Kidney (tissue), 14 donors: Measurements from ENCODE around the gene RNGTT. TPM values are rescaled to one million over a fixed set of nuclear protein-coding genes. Genes with fewer than 3 reads are reported as not detected.

Experiments
- DNase-seq, 5 donors: peaks; one replicate each; pipeline ENCODE4 v3.0.0-alpha.2; 2013 to 2020
- FAIRE-seq: peaks from 2 replicates; lab custom pipeline; 2012; peaks lifted over from hg19 to GRCh38; lab: Jason Lieb, UNC
- H3K27ac ChIP-seq, 2 donors: one replicate each; pipeline ENCODE4 v1.7.0; 2013; ENCODE audit warnings: low read depth in 2 of 2, low read length in 2 of 2, inconsistent platforms in 1 of 2
- H3K27me3 ChIP-seq: one replicate; pipeline ENCODE4 v1.7.1; 2013; ENCODE audit warnings: low read length, inconsistent platforms; ENCODE audit not compliant: control insufficient read depth, insufficient read depth
- H3K36me3 ChIP-seq, 3 donors: one replicate each; pipeline versions ENCODE4 v1.7.0 to v1.7.1; 2013; ENCODE audit warnings: low read length in 3 of 3, control low read depth in 1 of 3, inconsistent platforms in 1 of 3; ENCODE audit not compliant: insufficient read depth in 3 of 3, control insufficient read depth in 2 of 3
- H3K4me1 ChIP-seq, 3 donors: one replicate each; pipeline versions ENCODE4 v1.7.0 to v1.7.1; 2013; ENCODE audit warnings: low read length in 3 of 3, inconsistent platforms in 1 of 3, low read depth in 1 of 3; ENCODE audit not compliant: control insufficient read depth in 2 of 3, insufficient read depth in 2 of 3
- H3K4me3 ChIP-seq, 3 donors: one replicate each; pipeline versions ENCODE4 v1.7.0 to v1.8.1; 2013; ENCODE audit warnings: low read length in 3 of 3, control low read depth in 1 of 3, inconsistent platforms in 1 of 3
- H3K9ac ChIP-seq, 3 donors: one replicate each; pipeline versions ENCODE4 v1.7.0 to v1.7.1; 2013; ENCODE audit warnings: low read length in 3 of 3, control low read depth in 1 of 3, inconsistent platforms in 1 of 3
- H3K9me3 ChIP-seq, 3 donors: one replicate each; pipeline versions ENCODE4 v1.7.0 to v1.7.1; 2013; ENCODE audit warnings: low read length in 3 of 3, control low read depth in 1 of 3, inconsistent platforms in 1 of 3; ENCODE audit not compliant: control insufficient read depth in 2 of 3, insufficient read depth in 1 of 3
- intact Hi-C: fragments of 100-400 bp; cut with DNase I; formaldehyde crosslinking; loops from one replicate; pipeline ENCODE4 v1.11.1; 2022
- polyA plus RNA-seq: library from polyadenylated mRNA; stranded (reverse); fragments of 350-450 nt; fragmentation: Illumina TruSeq; extraction: RNeasy Lipid Tissue Mini Kit (QIAGEN cat#74804); gene quantifications from one replicate; pipeline ENCODE4 v1.2.3, GENCODE V29; 2014; ENCODE audit warnings: low read depth, low replicate concordance; ENCODE audit not compliant: insufficient read depth
- total RNA-seq: library from RNA; stranded (reverse); fragmentation: NEBNext Ultra II Directional; extraction: Animal tissue kit (Norgen Biotek cat#: 25700); gene quantifications from one replicate; pipeline ENCODE4 v1.2.1, GENCODE V29; 2021
- TF ChIP-seq, protein P1 (sequence below): IDR thresholded peaks from 3 replicates; pipeline ENCODE4 v1.5.1; 2012; ENCODE audit warnings: mild to moderate bottlenecking, moderate library complexity, borderline replicate concordance; ENCODE audit not compliant: insufficient read depth; ENCODE audit errors: extremely low read depth
- donor health status: control.
- donor health status: control.
- donor health status: control.
- donor health status: control.
- donor health status: control.
- donor health status: DM: yes; HTN: yes; CAD: no.
- donor health status: Normal renal cell carcinoma (clear cell type).

Gene RNGTT
- total and polyA plus RNA-seq, 2 donors from 2014 or later: 5.4 to 13.8 TPM

GRCh38 chr6:88920088-88920487 lies 43.3 kb downstream of the RNGTT start:
- H3K4me1 ChIP-seq: no peaks in the 10 kb centered on the region
- no peak overlapping the region for H3K4me3 ChIP-seq
- H3K9ac ChIP-seq: no peak overlapping the region
- H3K9me3 ChIP-seq: no peaks in the 10 kb centered on the region
- TF ChIP-seq, protein P1, sequence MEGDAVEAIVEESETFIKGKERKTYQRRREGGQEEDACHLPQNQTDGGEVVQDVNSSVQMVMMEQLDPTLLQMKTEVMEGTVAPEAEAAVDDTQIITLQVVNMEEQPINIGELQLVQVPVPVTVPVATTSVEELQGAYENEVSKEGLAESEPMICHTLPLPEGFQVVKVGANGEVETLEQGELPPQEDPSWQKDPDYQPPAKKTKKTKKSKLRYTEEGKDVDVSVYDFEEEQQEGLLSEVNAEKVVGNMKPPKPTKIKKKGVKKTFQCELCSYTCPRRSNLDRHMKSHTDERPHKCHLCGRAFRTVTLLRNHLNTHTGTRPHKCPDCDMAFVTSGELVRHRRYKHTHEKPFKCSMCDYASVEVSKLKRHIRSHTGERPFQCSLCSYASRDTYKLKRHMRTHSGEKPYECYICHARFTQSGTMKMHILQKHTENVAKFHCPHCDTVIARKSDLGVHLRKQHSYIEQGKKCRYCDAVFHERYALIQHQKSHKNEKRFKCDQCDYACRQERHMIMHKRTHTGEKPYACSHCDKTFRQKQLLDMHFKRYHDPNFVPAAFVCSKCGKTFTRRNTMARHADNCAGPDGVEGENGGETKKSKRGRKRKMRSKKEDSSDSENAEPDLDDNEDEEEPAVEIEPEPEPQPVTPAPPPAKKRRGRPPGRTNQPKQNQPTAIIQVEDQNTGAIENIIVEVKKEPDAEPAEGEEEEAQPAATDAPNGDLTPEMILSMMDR: no peak
- no peak overlapping the region for H3K27ac ChIP-seq
- FAIRE-seq: no peak
- DNase-seq: no peak
- no peaks in the 10 kb centered on the region for H3K27me3 ChIP-seq
- H3K36me3 ChIP-seq: no peaks in the 10 kb centered on the region
- intact Hi-C loops: no loop called here

DNA sequence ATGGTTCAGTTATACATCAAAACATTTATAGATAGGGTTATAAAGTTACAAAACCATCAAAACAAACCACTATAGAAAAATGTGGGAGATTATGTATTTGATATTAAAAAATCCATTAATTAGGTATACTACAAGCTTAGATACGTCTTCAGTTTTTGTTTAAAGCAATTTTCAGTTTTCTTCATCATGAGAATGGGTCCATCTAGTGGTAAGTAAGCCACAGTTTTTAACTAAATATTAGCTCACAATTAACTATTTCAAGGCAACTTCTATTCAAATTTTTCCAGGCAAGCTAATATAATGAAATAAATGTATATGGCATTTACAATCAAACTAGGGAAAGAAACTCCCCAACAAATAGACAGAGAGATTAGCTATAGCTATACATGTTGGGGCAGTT lies 44.4 kb downstream of the RNGTT start:
- no peaks in the 10 kb centered on the region for H3K4me1 ChIP-seq

DNA sequence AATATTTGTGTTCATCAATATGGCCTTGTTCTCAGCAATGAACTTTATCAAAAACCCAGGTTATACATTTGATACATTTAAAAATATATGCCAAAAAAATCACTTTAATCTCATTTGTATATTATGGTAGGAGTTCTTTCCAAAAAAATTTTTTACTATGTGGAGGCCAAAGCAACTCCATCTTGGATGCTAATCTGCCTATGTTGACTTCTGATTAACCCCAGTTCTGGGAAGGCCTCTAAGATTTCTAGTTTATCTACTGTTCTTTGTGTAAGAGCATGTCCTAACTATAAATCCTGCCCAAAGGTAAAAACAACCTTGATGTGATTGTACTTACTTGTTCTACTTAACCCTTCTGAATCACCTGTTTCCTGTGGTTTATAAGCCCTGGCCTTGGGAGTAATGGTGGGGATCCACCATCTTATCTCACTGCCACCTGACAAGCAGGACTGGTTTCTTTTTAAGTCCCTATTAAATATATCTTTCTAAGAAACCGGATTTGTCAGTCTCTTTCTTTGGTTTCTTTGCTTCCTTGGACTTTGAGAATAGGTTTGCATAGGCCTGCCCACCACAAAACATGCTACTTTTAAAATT lies 46.7 kb downstream of the RNGTT start:
- Histone ChIP-seq H3K4me1 (no peaks in the 10 kb centered on the region), H3K27ac (no peak overlapping the region), H3K27me3 (no peaks in the 10 kb centered on the region), H3K4me3 (no peak overlapping the region), H3K9ac (no peak overlapping the region), H3K9me3 (no peaks in the 10 kb centered on the region), H3K36me3 (no peaks in the 10 kb centered on the region)
- FAIRE-seq (no peak), DNase-seq (no peak)
- TF ChIP-seq, protein P1: no peak
- intact Hi-C loops: no loop called here

More for the DNA sequence above, 44.4 kb downstream of the RNGTT start:
- DNase-seq: no peak
- TF ChIP-seq, protein P1: no peak
- FAIRE-seq: peak; percentile 29
- Histone ChIP-seq H3K9me3 (no peaks in the 10 kb centered on the region), H3K36me3 (no peaks in the 10 kb centered on the region), H3K9ac (no peak overlapping the region), H3K27me3 (no peaks in the 10 kb centered on the region), H3K27ac (no peak overlapping the region), H3K4me3 (no peak overlapping the region)
- intact Hi-C loops: no loop called here
